Activated T-cell treated with anti-CD3 and anti-CD28 coated beads, Interleukin-2, amount 50 U/mL, for 72 hours (primary cell): Measurements from ENCODE around the gene SETBP1. TPM values are rescaled to one million over a fixed set of nuclear protein-coding genes. Genes with fewer than 3 reads are reported as not detected.

Experiments used
- ATAC-seq, 2 donors: fragments of 150-1000 bp; cut with Tn5 transposase; replicated peaks in 1 of 2; 2 replicates each; pipeline ENCODE4 v1.10.0; 2021; ENCODE audit warnings: moderate library complexity in 2 of 2, mild to moderate bottlenecking in 1 of 2
- DNase-seq, 2 donors: peaks; one replicate each; pipeline ENCODE4 v3.0.0; 2021 to 2022; ENCODE audit warnings: mixed read lengths in 1 of 2
- H3K27ac Mint-ChIP-seq: one replicate; pipeline ENCODE4 v1.8.0; 2022; ENCODE audit warnings: mild to moderate bottlenecking, moderate library complexity, mixed read lengths
- H3K27me3 Mint-ChIP-seq: one replicate; pipeline ENCODE4 v1.8.0; 2022; ENCODE audit warnings: low read depth, mixed read lengths
- H3K36me3 Mint-ChIP-seq, 2 donors: one replicate each; pipeline ENCODE4 v1.8.0; 2022; ENCODE audit warnings: mixed read lengths in 2 of 2, mild to moderate bottlenecking in 1 of 2; ENCODE audit not compliant: insufficient read depth in 2 of 2
- H3K4me1 Mint-ChIP-seq: one replicate; pipeline ENCODE4 v1.8.0; 2022; ENCODE audit warnings: low read depth, mixed read lengths
- H3K4me3 Mint-ChIP-seq, 2 donors: one replicate each; pipeline ENCODE4 v1.8.0; 2022; ENCODE audit warnings: mild to moderate bottlenecking in 2 of 2, mixed read lengths in 2 of 2, moderate library complexity in 2 of 2
- H3K9me3 Mint-ChIP-seq, 2 donors: one replicate each; pipeline ENCODE4 v1.8.0; 2022; ENCODE audit warnings: mixed read lengths in 2 of 2
- total RNA-seq, 2 donors: library from RNA; stranded (reverse); gene quantifications; one replicate each; pipeline ENCODE4 v1.2.3, GENCODE V29; 2022

The SETBP1 gene
- total RNA-seq, 2 donors from 2014 or later = 3.8 to 13.8 TPM

DNA sequence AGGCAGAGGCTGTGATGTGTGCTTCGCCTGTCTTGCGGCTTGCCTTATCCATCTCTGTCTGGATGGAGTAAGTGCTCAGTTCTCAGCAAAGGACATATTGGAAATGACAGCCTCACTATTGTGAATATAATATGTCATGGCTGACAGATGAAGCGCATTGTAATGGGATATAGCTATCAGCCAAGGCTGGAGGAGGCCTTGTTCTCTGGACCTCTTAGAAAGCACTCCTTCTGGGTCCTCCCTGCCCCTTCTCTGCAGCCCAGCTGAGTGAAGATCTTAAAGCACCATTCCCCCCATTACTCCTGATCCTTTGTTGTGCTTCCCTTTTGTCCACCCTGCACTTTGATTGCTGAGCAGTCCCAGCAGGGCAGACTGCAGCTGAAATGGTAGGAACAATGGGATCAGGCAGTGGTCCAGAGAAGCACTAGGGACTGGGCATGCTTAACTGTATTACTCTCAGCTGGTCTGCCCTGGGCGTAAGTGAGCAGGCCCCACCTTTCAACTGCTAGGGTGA, 265.3 kb downstream of the SETBP1 start:
- no peak for DNase-seq
- ATAC-seq = no peak
- no peak overlapping the region for H3K4me3 Mint-ChIP-seq
- H3K27me3 Mint-ChIP-seq = no peaks in the 10 kb centered on the region
- no peak overlapping the region for H3K27ac Mint-ChIP-seq
- no peaks in the 10 kb centered on the region for H3K4me1 Mint-ChIP-seq
- H3K36me3 Mint-ChIP-seq = no peaks in the 10 kb centered on the region
- no peaks in the 10 kb centered on the region for H3K9me3 Mint-ChIP-seq

DNA sequence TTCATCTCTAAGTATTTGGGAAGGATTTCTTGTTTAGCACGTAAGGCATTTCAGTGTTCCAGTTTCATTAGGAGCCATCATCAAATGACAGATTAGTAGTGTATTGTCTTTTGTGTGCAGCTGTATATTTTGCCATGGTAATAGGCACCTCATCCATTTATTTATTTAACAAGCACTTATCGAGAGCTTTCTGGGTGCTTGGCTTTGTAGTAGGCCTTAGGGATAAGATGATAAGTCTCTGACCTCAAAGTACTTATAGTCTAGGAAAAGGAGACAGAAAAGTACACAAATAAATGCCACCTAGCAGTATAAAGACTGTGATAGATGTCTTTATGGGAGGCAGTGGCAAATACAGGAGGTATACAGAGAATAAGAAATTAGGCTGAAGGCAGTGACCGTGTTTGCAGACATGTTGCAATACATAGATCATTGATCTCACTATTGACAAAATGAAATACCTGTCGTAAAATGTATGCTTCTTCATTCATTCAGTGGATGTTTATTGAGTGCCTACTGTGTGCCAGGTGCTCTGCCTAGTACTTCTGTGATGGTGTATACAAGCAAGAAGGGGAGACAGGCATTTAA, 265.9 kb downstream of the SETBP1 start:
- no peak overlapping the region for H3K27ac Mint-ChIP-seq

DNA sequence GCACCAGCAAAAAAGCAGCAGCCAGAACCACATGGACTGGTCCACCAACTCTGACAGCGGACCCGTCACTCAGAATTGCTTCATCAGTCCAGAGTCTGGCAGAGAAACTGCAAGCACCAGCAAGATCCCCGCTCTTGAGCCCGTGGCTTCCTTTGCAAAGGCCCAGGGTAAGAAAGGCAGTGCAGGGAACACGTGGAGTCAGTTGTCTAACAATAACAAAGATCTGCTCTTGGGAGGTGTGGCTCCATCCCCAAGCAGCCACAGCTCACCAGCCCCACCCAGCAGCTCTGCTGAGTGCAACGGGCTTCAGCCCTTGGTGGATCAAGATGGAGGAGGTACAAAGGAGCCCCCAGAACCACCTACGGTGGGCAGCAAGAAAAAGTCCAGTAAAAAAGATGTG, 269.3 kb downstream of the SETBP1 start:
- Mint-ChIP-seq H3K4me3 (no peak overlapping the region), H3K9me3 (no peaks in the 10 kb centered on the region), H3K27me3 (no peaks in the 10 kb centered on the region), H3K27ac (no peak overlapping the region), H3K36me3 (no peaks in the 10 kb centered on the region), H3K4me1 (no peaks in the 10 kb centered on the region)
- ATAC-seq (no peak), DNase-seq (no peak)

More for the DNA sequence above, 265.9 kb downstream of the SETBP1 start:
- no peak for DNase-seq
- Mint-ChIP-seq H3K27me3 (no peaks in the 10 kb centered on the region), H3K36me3 (no peaks in the 10 kb centered on the region), H3K4me3 (no peak overlapping the region), H3K4me1 (no peaks in the 10 kb centered on the region), H3K9me3 (no peaks in the 10 kb centered on the region)
- ATAC-seq = no peak

DNA sequence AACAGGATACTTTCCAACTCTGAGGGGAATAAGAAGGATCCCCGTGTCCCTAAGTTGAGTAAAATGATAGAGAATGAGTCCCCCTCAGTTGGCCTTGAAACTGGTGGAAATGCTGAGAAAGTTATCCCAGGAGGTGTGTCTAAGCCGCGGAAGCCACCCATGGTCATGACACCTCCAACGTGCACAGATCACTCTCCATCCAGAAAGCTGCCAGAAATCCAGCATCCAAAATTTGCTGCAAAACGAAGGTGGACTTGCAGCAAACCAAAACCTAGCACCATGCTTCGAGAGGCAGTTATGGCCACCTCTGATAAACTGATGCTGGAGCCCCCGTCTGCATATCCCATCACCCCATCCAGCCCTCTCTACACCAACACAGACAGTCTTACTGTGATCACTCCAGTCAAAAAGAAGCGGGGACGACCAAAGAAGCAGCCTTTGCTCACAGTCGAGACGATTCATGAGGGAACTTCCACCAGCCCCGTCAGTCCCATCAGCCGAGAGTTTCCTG, 270.1 kb downstream of the SETBP1 start:
- Mint-ChIP-seq H3K9me3 (no peaks in the 10 kb centered on the region), H3K27ac (no peak overlapping the region), H3K4me1 (no peaks in the 10 kb centered on the region), H3K36me3 (no peaks in the 10 kb centered on the region), H3K27me3 (peaks cover under 1% of the 10 kb centered on the region), H3K4me3 (no peak overlapping the region)
- DNase-seq = no peak
- no peak for ATAC-seq

DNA sequence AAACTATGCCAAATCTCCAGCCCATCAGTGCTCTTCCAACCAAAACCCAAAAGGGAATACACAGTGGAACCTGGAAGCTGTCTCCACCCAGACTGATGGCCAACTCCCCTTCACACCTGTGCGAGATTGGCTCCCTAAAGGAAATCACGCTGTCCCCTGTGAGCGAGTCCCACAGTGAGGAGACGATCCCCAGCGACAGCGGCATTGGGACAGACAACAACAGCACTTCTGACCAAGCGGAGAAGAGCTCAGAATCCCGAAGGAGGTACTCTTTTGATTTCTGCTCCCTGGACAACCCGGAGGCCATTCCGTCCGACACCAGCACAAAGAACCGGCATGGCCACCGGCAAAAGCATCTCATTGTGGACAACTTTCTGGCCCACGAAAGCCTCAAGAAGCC, 271.1 kb downstream of the SETBP1 start:
- H3K36me3 Mint-ChIP-seq = no peaks in the 10 kb centered on the region
- no peak overlapping the region for H3K4me3 Mint-ChIP-seq
- H3K27ac Mint-ChIP-seq = no peak overlapping the region
- H3K4me1 Mint-ChIP-seq = no peaks in the 10 kb centered on the region
- DNase-seq (no peak), ATAC-seq (no peak)
- no peaks in the 10 kb centered on the region for H3K9me3 Mint-ChIP-seq
- peaks cover 6% of the 10 kb centered on the region for H3K27me3 Mint-ChIP-seq

DNA sequence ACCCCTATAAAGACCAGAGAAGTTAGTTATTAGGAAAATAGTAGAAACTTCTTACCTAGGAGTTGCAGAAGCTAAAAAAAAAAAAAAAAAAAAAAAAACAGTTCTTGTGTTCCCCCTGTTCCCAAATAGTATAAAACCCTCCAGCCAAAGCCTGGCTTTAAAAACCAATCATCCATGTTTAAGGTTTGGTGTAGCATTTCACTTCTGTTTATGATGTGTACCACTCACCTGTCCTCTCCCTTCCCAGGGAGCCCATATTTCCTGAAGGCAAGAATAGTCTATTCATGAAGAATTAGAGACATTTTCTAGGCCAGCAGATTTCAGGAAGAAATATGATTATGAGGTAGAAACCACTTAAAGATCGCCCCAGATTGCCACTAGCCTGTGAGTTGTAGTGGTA, 273.6 kb downstream of the SETBP1 start:
- Mint-ChIP-seq H3K36me3 (no peaks in the 10 kb centered on the region), H3K27me3 (peaks cover 6% of the 10 kb centered on the region), H3K27ac (no peak overlapping the region), H3K4me3 (no peak overlapping the region), H3K9me3 (no peaks in the 10 kb centered on the region), H3K4me1 (no peaks in the 10 kb centered on the region)
- ATAC-seq (no peak), DNase-seq (no peak)

DNA sequence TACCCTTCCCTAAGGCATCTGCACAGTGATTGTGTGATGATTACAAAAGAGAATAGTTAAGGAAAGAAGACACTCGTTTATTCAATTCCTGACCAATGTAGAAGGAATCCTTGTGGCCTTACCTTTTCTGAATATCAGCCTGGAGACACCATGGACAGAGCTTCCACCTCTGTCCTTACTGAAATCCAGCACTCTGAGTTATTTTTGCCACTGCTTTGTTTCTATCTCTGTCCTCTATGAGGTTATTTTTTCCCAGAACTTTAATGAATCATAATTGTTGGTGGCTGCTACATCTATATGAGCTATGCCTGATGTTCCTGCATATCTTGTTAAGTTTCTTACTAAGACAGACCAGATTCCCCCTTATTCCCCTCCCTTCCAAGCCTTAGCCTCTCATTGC, 275.1 kb downstream of the SETBP1 start:
- no peak overlapping the region for H3K4me3 Mint-ChIP-seq
- H3K9me3 Mint-ChIP-seq = no peaks in the 10 kb centered on the region
- no peaks in the 10 kb centered on the region for H3K36me3 Mint-ChIP-seq
- ATAC-seq (no peak), DNase-seq (no peak)
- no peaks in the 10 kb centered on the region for H3K4me1 Mint-ChIP-seq
- H3K27me3 Mint-ChIP-seq = peaks cover 6% of the 10 kb centered on the region
- H3K27ac Mint-ChIP-seq = no peak overlapping the region

DNA sequence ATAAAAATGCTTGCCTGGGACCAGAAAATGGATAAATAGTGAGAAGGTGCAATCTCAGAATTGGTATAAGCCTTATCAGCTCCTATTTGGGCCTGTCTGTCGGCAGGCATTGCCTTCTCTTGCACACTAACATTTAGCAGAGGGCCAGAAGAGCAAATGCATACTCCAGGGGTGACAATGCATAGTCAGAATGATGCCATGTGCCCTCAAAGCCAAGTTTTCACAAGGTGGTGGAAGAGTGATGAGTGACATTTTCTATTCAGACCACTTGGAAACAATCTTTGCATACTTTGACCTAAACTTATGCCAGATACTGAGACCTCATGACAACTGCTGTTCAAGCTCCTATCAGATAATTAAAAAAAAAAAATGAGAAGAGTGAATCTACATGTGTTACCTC, 276.3 kb downstream of the SETBP1 start:
- Mint-ChIP-seq H3K27me3 (peaks cover 10% of the 10 kb centered on the region), H3K27ac (no peak overlapping the region), H3K9me3 (no peaks in the 10 kb centered on the region), H3K4me1 (no peaks in the 10 kb centered on the region), H3K36me3 (no peaks in the 10 kb centered on the region), H3K4me3 (no peak overlapping the region)
- ATAC-seq (no peak), DNase-seq (no peak)

DNA sequence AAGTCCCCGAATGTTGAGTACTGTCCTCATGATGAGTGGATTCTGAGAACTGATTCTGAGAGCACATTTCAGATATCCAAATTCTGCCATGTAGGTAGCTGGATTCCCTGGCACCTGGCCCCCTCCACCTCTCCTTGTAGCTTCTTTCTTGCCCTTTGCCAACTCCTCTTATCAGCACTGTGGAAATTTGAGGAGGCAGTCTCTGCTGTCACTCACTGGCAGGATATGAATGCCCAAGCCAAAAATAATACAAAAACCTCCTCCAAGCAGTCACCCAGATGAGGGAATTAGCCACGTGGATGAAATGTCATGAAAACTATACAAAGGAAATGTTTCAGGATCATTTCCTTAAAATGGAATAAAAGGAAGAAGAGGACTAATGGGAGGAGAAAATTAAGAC, 276.8 kb downstream of the SETBP1 start:
- no peaks in the 10 kb centered on the region for H3K36me3 Mint-ChIP-seq
- no peaks in the 10 kb centered on the region for H3K9me3 Mint-ChIP-seq
- no peaks in the 10 kb centered on the region for H3K4me1 Mint-ChIP-seq
- DNase-seq (no peak), ATAC-seq (no peak)
- H3K27me3 Mint-ChIP-seq = peaks cover 14% of the 10 kb centered on the region
- no peak overlapping the region for H3K4me3 Mint-ChIP-seq
- H3K27ac Mint-ChIP-seq = no peak overlapping the region

DNA sequence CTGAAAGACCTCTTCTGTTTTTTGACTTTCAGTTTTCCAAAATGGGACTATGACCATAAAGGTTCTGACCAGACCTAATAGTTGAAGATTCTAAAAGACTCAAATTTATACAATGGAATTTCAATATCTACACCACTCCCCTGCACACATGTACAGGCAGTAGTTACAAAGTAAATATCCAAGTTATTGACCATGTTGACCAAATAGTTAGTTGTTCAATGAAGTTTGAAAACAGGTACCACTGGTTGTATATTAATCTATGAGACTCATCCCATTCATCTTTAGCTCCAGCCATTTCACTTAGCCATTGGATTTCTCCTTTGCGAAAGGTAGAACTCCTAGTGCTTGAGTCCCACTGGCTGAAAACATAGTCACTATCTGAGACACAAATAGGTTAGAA, 277.4 kb downstream of the SETBP1 start:
- no peak for ATAC-seq
- Mint-ChIP-seq H3K4me3 (no peak overlapping the region), H3K27ac (no peak overlapping the region), H3K9me3 (no peaks in the 10 kb centered on the region), H3K27me3 (peaks cover 17% of the 10 kb centered on the region), H3K4me1 (no peaks in the 10 kb centered on the region), H3K36me3 (no peaks in the 10 kb centered on the region)
- no peak for DNase-seq

DNA sequence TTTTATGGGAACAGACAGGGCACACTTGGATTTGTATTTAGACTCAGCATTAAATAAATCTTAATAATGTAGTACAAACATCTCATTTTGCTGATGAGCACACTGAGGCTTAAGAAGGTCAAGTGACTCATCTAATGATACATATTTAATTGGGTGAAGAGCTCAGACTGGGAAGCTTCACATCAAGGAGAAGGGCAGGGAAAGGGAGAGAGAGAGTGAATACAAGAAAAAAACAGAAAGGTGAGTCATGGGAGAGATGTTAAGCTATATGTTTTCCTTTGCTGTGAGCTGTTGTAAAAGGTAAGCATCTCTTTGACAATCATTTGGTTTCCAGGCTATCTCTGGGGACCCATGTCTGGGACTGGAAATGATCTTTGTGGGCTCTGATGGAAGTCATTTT, 277.8 kb downstream of the SETBP1 start:
- no peak for ATAC-seq
- H3K27ac Mint-ChIP-seq = no peak overlapping the region
- DNase-seq = no peak
- H3K27me3 Mint-ChIP-seq = peaks cover 17% of the 10 kb centered on the region
- H3K4me3 Mint-ChIP-seq = no peak overlapping the region
- no peaks in the 10 kb centered on the region for H3K9me3 Mint-ChIP-seq
- no peaks in the 10 kb centered on the region for H3K4me1 Mint-ChIP-seq
- H3K36me3 Mint-ChIP-seq = no peaks in the 10 kb centered on the region

DNA sequence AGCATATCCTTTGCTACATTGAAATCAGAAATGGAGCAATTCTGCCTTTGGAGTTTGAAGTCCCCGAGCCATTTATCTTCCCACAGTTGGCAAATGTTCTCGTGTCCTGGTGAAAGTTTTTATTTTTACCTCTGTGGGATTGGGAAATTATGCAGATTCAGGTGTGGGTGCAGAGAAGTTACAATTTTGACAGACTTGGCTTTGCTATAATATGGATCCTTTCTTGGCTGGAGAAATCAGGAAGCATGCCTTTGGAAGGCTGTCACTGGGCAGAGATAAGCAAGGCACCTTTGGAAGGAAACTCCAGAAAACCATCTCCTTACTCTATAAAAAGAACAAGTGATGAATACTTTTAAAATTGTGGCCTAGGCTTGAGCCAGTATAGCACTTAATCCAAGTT, 278.3 kb downstream of the SETBP1 start:
- no peak for ATAC-seq
- H3K27me3 Mint-ChIP-seq = peaks cover 17% of the 10 kb centered on the region
- no peak overlapping the region for H3K4me3 Mint-ChIP-seq
- H3K27ac Mint-ChIP-seq = no peak overlapping the region
- no peaks in the 10 kb centered on the region for H3K9me3 Mint-ChIP-seq
- H3K4me1 Mint-ChIP-seq = no peaks in the 10 kb centered on the region
- no peak for DNase-seq
- H3K36me3 Mint-ChIP-seq = no peaks in the 10 kb centered on the region

DNA sequence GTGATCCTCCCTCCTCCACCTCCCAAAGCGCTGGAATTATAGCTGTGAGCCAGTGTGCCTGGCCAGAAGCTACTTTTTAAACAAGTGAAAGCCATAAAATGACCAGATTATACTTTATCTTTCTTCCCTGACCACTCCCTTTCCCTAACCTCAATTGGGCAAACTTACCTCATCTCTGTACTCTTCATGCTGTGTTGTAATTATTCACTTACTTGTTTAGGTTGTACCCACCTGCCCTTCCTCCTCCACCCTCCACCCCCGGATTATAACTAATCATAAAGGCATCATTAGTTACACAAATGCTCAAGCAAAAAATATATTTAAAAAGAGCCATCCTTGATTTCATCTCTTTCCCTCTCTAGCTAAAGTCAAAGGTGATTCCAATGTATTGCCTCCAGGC, 279.9 kb downstream of the SETBP1 start:
- no peaks in the 10 kb centered on the region for H3K4me1 Mint-ChIP-seq
- H3K36me3 Mint-ChIP-seq = no peaks in the 10 kb centered on the region
- peaks cover 17% of the 10 kb centered on the region for H3K27me3 Mint-ChIP-seq
- DNase-seq (no peak), ATAC-seq (no peak)
- no peak overlapping the region for H3K27ac Mint-ChIP-seq
- no peaks in the 10 kb centered on the region for H3K9me3 Mint-ChIP-seq
- no peak overlapping the region for H3K4me3 Mint-ChIP-seq

DNA sequence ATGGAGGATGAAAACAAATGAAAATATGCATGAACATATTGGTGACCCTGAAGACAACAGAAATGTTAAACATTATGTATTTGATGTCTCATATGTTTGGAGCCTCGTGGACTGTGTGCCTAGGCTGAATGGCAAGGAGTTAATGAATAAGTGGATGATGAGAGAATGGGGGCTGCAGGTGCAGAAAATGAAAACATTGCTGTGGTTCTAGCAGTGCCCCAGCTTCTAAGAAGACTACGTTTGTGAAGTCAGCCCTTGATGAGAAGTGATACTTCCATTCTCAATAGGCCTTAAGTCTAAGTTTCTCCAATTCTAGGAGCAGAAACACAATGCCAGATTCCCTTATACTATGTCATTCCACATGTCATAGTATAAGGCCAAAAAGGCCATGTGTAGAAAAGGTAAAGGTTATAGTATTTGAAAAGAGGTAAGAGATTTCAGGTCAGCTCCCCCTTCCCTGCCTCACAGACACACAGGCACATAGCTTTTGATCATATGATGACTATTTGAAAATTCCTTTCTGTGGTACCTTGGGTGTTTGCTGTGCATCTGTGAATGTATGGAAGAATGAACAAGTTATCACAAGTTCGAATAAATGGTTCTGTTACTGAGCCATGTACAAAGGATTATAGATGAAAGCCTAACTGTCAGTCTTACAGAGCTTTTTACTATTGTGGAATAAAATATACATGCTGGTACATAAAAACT, 280.8 kb downstream of the SETBP1 start:
- ATAC-seq (no peak), DNase-seq (no peak)
- Mint-ChIP-seq H3K27ac (no peak overlapping the region), H3K4me1 (no peaks in the 10 kb centered on the region), H3K27me3 (peaks cover 11% of the 10 kb centered on the region), H3K9me3 (no peaks in the 10 kb centered on the region), H3K4me3 (no peak overlapping the region), H3K36me3 (no peaks in the 10 kb centered on the region)
